Pons (tissue), 1 donor: ENCODE data around the gene SERGEF.
"Not testable (repeated sequence)": the region's sequence is repeated elsewhere in the genome, so short reads cannot be mapped to it uniquely, and the experiment has no call there.

Experiments used
- DNase-seq: peaks from one replicate; pipeline ENCODE4 v3.0.0-alpha.2; 2016; ENCODE audit warnings: low spot score

Gene SERGEF

GRCh38 chr11:17906436-17906835 is 106.4 kb downstream of the SERGEF start:
- peak; percentile 36 for DNase-seq

GRCh38 chr11:17905477-17905876 is 107.4 kb downstream of the SERGEF start:
- no peak for DNase-seq

- DNase-seq = no peak
These were observed 111.4 kb downstream of the SERGEF start for GRCh38 chr11:17901481-17901880.

GRCh38 chr11:17898782-17899181 is 114.1 kb downstream of the SERGEF start:
- no peak for DNase-seq

GRCh38 chr11:17898071-17898470 is 114.8 kb downstream of the SERGEF start:
- no peak for DNase-seq

- no peak for DNase-seq
These were observed 115.4 kb downstream of the SERGEF start for GRCh38 chr11:17897495-17897894.

- not testable (repeated sequence) for DNase-seq
These were observed 116.2 kb downstream of the SERGEF start for GRCh38 chr11:17896496-17897151.

- DNase-seq = peak; percentile 66
These were observed 117.8 kb downstream of the SERGEF start for GRCh38 chr11:17894929-17895658.

- no peak for DNase-seq
These were observed 120.4 kb downstream of the SERGEF start for GRCh38 chr11:17892409-17892808.

- DNase-seq = no peak
These were observed 122.5 kb downstream of the SERGEF start for GRCh38 chr11:17890325-17890724.

- no peak for DNase-seq
These were observed 125.1 kb downstream of the SERGEF start for GRCh38 chr11:17887779-17888178.

GRCh38 chr11:17883946-17884345 is 128.9 kb downstream of the SERGEF start:
- no peak for DNase-seq

- DNase-seq = no peak
These were observed 129.8 kb downstream of the SERGEF start for GRCh38 chr11:17883057-17883456.

- DNase-seq = no peak
These were observed 134.1 kb downstream of the SERGEF start for GRCh38 chr11:17878743-17879142.

GRCh38 chr11:17877886-17878285 is 135.0 kb downstream of the SERGEF start:
- no peak for DNase-seq

- DNase-seq = no peak
These were observed 136.0 kb downstream of the SERGEF start for GRCh38 chr11:17876827-17877226.

GRCh38 chr11:17875891-17876290 is 137.0 kb downstream of the SERGEF start:
- DNase-seq = no peak

GRCh38 chr11:17873586-17873985 is 139.3 kb downstream of the SERGEF start:
- peak; percentile 22 for DNase-seq

- DNase-seq = not testable (repeated sequence)
These were observed 144.4 kb downstream of the SERGEF start for GRCh38 chr11:17868398-17868797.

- DNase-seq = no peak
These were observed 145.5 kb downstream of the SERGEF start for GRCh38 chr11:17867341-17867740.

GRCh38 chr11:17865765-17866428 is 146.9 kb downstream of the SERGEF start:
- no peak for DNase-seq

- no peak for DNase-seq
These were observed 148.3 kb downstream of the SERGEF start for GRCh38 chr11:17864478-17864941.
